K562 (cell line): ENCODE data around the gene MEOX1.

Source experiments
- CTCF ChIP-seq, 3 experiments: IDR thresholded peaks in 2 of 3; conservative IDR thresholded peaks in 1 of 3; 2 replicates each; pipeline ENCODE4 v1.5.1; 2011 to 2012; ENCODE audit warnings: low read length in 3 of 3, mild to moderate bottlenecking in 3 of 3, control low read depth in 2 of 3, improper control_type of control experiment in 1 of 3, inconsistent platforms in 1 of 3, low read depth in 1 of 3, mixed read lengths in 1 of 3, moderate library complexity in 1 of 3; ENCODE audit not compliant: insufficient read depth in 2 of 3
- FOXA1 ChIP-seq: fragments of 450-650 bp; IDR thresholded peaks from 2 replicates; pipeline ENCODE4 v1.6.1; 2016; ENCODE audit warnings: mild to moderate bottlenecking, borderline replicate concordance
- MTA3 ChIP-seq: fragments of 450-650 bp; formaldehyde crosslinking; IDR thresholded peaks from 2 replicates; pipeline ENCODE4 v1.6.1; 2017; ENCODE audit warnings: mild to moderate bottlenecking, borderline replicate concordance
- RAD21 ChIP-seq, 2 experiments: fragments of 250-450 bp in 1 of 2; fragments of 450-650 bp in 1 of 2; sonication (Bioruptor Pico) in 1 of 2; formaldehyde crosslinking in 1 of 2; IDR thresholded peaks in 1 of 2; conservative IDR thresholded peaks in 1 of 2; 2 replicates each; pipeline versions ENCODE4 v1.4.0 to v1.8.0; 2020 to 2022; ENCODE audit warnings: mild to moderate bottlenecking in 2 of 2, moderate library complexity in 1 of 2
- RFX1 ChIP-seq: fragments of 450-650 bp; IDR thresholded peaks from 2 replicates; pipeline ENCODE4 v1.6.1; 2016; ENCODE audit warnings: mild to moderate bottlenecking, moderate library complexity
- RFX5 ChIP-seq: IDR thresholded peaks from 2 replicates; pipeline ENCODE4 v1.6.1; 2011; ENCODE audit warnings: low read depth, mild to moderate bottlenecking, improper control_type of control experiment, low read length
- TAF15 ChIP-seq: fragments of 200-400 bp; formaldehyde crosslinking; IDR thresholded peaks from 2 replicates; pipeline ENCODE4 v1.6.1; 2017; ENCODE audit warnings: mild to moderate bottlenecking, low read depth, low read length, moderate library complexity
- ZNF318 ChIP-seq, 2 experiments: fragments of 450-650 bp; IDR thresholded peaks; 2 replicates each; pipeline ENCODE4 v1.6.1; 2016; ENCODE audit warnings: mild to moderate bottlenecking in 2 of 2, borderline replicate concordance in 1 of 2, low read depth in 1 of 2, moderate library complexity in 1 of 2

- TF ChIP-seq RFX5 (no peak), CTCF (IDR thresholded peaks at IDR 0.05 in 2 of 3, conservative IDR thresholded peaks at IDR 0.05 in 1 of 3; ENCODE audit: insufficient read depth in 2 of 3, low read depth in 1 of 3, low read length in 3 of 3) (no peak), RAD21 (CRISPR knock-in tag; conservative IDR thresholded peaks at IDR 0.05 in 1 of 2, IDR thresholded peaks at IDR 0.05 in 1 of 2) (no peak), ZNF318 (IDR thresholded peaks at IDR 0.05; ENCODE audit: borderline replicate concordance in 1 of 2, low read depth in 1 of 2) (no peak), TAF15 (no peak), MTA3 (no peak), RFX1 (no peak), FOXA1 (no peak)
Measured at GRCh38 chr17:43615330-43616028, 46.2 kb downstream of the MEOX1 start.
